ENCODE measurements around the gene OLIG2.

The OLIG2 gene

DNA sequence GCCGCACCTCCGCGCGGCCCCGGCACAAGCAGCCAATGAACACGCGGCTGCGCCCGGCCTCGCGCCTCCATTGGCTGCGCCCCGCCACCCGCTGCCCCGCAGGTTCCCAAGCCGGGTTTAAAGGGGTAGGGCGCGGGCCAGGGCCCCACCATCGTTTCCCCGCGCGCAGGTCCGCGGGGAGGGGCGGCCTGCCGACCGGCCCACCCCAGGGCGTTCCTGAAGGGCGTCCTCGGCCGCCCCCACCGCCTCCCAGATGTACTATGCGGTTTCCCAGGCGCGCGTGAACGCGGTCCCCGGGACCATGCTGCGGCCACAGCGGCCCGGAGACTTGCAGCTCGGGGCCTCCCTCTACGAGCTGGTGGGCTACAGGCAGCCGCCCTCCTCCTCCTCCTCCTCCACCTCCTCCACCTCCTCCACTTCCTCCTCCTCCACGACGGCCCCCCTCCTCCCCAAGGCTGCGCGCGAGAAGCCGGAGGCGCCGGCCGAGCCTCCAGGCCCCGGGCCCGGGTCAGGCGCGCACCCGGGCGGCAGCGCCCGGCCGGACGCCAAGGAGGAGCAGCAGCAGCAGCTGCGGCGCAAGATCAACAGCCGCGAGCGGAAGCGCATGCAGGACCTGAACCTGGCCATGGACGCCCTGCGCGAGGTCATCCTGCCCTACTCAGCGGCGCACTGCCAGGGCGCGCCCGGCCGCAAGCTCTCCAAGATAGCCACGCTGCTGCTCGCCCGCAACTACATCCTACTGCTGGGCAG lies 44.4 kb downstream of the OLIG2 start, which contains the start of gene OLIG1:
Gene OLIG1, plus strand, starts transcription at position 148 of the 750 bp plus-strand sequence. Its CDS starts 106 bp downstream, at position 254.
- no peak for DNase-seq (ENCODE audit: low read depth, low spot score)
- TF ChIP-seq, protein P1, sequence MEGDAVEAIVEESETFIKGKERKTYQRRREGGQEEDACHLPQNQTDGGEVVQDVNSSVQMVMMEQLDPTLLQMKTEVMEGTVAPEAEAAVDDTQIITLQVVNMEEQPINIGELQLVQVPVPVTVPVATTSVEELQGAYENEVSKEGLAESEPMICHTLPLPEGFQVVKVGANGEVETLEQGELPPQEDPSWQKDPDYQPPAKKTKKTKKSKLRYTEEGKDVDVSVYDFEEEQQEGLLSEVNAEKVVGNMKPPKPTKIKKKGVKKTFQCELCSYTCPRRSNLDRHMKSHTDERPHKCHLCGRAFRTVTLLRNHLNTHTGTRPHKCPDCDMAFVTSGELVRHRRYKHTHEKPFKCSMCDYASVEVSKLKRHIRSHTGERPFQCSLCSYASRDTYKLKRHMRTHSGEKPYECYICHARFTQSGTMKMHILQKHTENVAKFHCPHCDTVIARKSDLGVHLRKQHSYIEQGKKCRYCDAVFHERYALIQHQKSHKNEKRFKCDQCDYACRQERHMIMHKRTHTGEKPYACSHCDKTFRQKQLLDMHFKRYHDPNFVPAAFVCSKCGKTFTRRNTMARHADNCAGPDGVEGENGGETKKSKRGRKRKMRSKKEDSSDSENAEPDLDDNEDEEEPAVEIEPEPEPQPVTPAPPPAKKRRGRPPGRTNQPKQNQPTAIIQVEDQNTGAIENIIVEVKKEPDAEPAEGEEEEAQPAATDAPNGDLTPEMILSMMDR (IDR thresholded peaks at IDR 0.05; ENCODE audit: insufficient read depth, low read length, missing control alignments) = no peak
- H3K4me3 ChIP-seq (ENCODE audit: low read depth, low read length) = no peak within 1 kb of the TSS
- CTCF ChIA-PET = no interaction called here
- POLR2A ChIA-PET = no interaction called here

DNA sequence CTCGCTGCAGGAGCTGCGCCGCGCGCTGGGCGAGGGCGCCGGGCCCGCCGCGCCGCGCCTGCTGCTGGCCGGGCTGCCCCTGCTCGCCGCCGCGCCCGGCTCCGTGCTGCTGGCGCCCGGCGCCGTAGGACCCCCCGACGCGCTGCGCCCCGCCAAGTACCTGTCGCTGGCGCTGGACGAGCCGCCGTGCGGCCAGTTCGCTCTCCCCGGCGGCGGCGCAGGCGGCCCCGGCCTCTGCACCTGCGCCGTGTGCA lies 44.9 kb downstream of the OLIG2 start:
- no peak overlapping the region for H3K4me3 ChIP-seq (ENCODE audit: low read depth, low read length)
- DNase-seq (ENCODE audit: low read depth, low spot score) = no peak
- TF ChIP-seq, protein P1 (IDR thresholded peaks at IDR 0.05; ENCODE audit: insufficient read depth, low read length, missing control alignments) = no peak

DNA sequence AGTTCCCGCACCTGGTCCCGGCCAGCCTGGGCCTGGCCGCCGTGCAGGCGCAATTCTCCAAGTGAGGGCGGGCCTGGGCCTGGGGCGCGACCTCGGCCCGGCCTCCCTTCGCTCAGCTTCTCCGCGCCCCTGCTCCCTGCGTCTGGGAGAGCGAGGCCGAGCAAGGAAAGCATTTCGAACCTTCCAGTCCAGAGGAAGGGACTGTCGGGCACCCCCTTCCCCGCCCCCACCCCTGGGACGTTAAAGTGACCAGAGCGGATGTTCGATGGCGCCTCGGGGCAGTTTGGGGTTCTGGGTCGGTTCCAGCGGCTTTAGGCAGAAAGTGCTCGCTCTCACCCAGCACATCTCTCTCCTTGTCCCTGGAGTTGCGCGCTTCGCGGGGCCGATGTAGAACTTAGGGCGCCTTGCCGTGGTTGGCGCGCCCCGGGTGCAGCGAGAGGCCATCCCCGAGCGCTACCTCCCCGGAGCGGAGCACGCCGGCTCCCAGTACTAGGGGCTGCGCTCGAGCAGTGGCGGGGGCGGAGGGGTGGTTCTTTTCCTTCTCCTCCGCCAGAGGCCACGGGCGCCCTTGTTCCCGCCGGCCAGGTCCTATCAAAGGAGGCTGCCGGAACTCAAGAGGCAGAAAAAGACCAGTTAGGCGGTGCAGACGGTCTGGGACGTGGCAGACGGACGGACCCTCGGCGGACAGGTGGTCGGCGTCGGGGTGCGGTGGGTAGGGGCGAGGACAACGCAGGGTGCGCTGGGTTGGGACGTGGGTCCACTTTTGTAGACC lies 45.4 kb downstream of the OLIG2 start:
- no peak for DNase-seq (ENCODE audit: low read depth, low spot score)
- TF ChIP-seq, protein P1 (IDR thresholded peaks at IDR 0.05; ENCODE audit: insufficient read depth, low read length, missing control alignments) = no peak
- no peak overlapping the region for H3K4me3 ChIP-seq (ENCODE audit: low read depth, low read length)
- ChIA-PET CTCF (no interaction called here), POLR2A (no interaction called here)

More for the DNA sequence above, 44.9 kb downstream of the OLIG2 start:
- ChIA-PET POLR2A (no interaction called here), CTCF (no interaction called here)

DNA sequence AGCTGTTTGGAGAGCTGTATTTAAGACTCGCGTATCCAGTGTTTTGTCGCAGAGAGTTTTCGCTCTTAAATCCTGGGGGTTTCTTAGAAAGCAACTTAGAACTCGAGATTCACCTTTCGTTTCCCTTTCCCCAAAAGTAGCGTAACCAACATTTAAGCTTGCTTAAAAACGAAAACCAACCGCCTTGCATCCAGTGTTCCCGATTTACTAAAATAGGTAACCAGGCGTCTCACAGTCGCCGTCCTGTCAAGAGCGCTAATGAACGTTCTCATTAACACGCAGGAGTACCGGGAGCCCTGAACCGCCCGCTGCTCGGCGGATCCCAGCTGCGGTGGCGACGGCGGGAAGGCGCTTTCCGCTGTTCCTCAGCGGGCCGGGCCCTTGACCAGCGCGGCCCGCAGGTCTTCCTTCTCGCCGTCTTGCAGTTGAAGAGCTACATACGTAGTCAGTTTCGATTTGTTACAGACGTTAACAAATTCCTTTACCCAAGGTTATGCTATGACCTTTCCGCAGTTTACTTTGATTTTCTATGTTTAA lies 46.1 kb downstream of the OLIG2 start:
- DNase-seq (ENCODE audit: low read depth, low spot score) = no peak
- H3K4me3 ChIP-seq (ENCODE audit: low read depth, low read length) = peak overlapping the region; percentile 36
- CTCF ChIA-PET = no interaction called here
- POLR2A ChIA-PET = no interaction called here
- TF ChIP-seq, protein P1 (IDR thresholded peaks at IDR 0.05; ENCODE audit: insufficient read depth, low read length, missing control alignments) = no peak

DNA sequence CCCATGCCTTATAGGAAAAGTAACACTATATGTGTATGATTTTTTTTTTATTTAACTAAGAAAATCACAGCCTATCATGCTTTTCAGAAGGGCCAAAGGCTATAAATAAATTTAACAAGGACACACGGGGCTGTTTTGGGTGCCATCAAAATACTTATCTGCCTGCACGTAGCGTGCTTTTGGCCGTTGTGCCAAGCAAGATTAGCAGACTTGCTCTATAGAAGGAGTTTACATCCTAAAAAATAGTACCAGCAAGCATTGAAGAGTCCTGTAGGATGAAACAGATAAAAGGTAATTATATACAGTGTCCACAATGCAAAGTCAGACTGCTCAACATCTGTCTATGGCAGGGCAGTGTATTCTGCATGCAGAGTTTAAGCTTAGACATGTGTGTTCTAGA lies 47.9 kb downstream of the OLIG2 start:
- ChIA-PET CTCF (no interaction called here), POLR2A (no interaction called here)
- TF ChIP-seq, protein P1 (IDR thresholded peaks at IDR 0.05; ENCODE audit: insufficient read depth, low read length, missing control alignments) = no peak
- no peak overlapping the region for H3K4me3 ChIP-seq (ENCODE audit: low read depth, low read length)
- no peak for DNase-seq (ENCODE audit: low read depth, low spot score)

DNA sequence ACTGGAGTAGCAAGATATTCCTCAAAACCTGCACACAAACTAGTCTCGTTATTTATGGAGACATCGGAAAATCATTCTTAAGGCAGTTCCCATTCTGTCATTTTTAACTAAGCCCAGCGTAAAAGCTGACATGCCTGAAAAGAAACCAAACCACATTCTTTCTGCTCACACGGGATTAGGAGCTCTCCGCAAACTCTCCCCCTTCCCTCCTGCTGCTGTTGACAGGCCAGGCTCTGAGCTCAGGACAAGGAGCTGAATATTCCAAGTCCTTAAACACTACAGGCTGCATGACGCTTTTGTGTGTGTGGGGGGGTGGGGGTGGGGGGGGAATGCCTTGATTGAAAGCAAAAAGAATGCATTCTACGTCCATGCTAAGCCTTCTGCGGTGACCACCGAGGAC lies 49.4 kb downstream of the OLIG2 start:
- CTCF ChIA-PET = no interaction called here
- no peak for DNase-seq (ENCODE audit: low read depth, low spot score)
- POLR2A ChIA-PET = no interaction called here
- no peak overlapping the region for H3K4me3 ChIP-seq (ENCODE audit: low read depth, low read length)
- TF ChIP-seq, protein P1 (IDR thresholded peaks at IDR 0.05; ENCODE audit: insufficient read depth, low read length, missing control alignments) = no peak

Data from AG04449 (cell line).